GM12878 (cell line): ENCODE data around the gene RAD51B. TPM values are rescaled to one million over a fixed set of nuclear protein-coding genes. Genes with fewer than 3 reads are reported as not detected.

Source experiments
- ATAC-seq: fragments of 200-7000 bp; cut with Tn5 transposase; 3 replicates; pipeline ENCODE4 v1.9.1; 2020; ENCODE audit warnings: mild to moderate bottlenecking, moderate library complexity
- BruUV-seq: library from RNA; stranded (reverse); fragments of 400-500 nt; replicated peaks from 2 replicates; lab custom pipeline; 2021; lab: Mats Ljungman, UMichigan
- CTCF ChIA-PET: fragments of 300-600 bp; sonication (Branson Sonifier 250); formaldehyde crosslinking; extraction: SDS; loops from one replicate; lab custom pipeline; 2021; ENCODE audit warnings: inconsistent platforms; lab: Yijun Ruan, JAX
- POLR2A ChIA-PET: fragments of 350-600 bp; formaldehyde crosslinking; extraction: SDS; loops from one replicate; lab custom pipeline; 2021; ENCODE audit warnings: inconsistent platforms; lab: Charles Lee
- RAD21 ChIA-PET: fragments of 300-600 bp; sonication (Branson Sonifier 250); formaldehyde crosslinking; loops from one replicate; lab custom pipeline; 2023; ENCODE audit warnings: antibody characterized with exemption; ENCODE audit not compliant: unreplicated experiment; lab: Charles Lee
- SMC1A ChIA-PET: fragments of 300-600 bp; sonication (Branson Sonifier 250); formaldehyde crosslinking; loops from one replicate; lab custom pipeline; 2023; ENCODE audit not compliant: unreplicated experiment, uncharacterized antibody; lab: Charles Lee
- DNase-seq: peaks from one replicate; pipeline ENCODE4 v3.0.0-alpha.2; 2011; ENCODE audit warnings: low read depth, low spot score
- FAIRE-seq: peaks from 3 replicates; lab custom pipeline; 2011; peaks lifted over from hg19 to GRCh38; lab: Jason Lieb, UNC
- H2AFZ ChIP-seq: 2 replicates; pipeline ENCODE4 v1.6.0; 2011; ENCODE audit warnings: low read depth, low read length, control low read depth; ENCODE audit not compliant: control insufficient read depth
- H3K27ac ChIP-seq: 2 replicates; pipeline ENCODE4 v1.5.1; 2011; ENCODE audit warnings: control low read depth; ENCODE audit not compliant: control insufficient read depth, insufficient read depth
- H3K27me3 ChIP-seq, 2 experiments: replicated peaks in 1 of 2; 2 replicates each; pipeline versions ENCODE4 v1.6.0 to v1.6.1; 2011; ENCODE audit warnings: low read length in 1 of 2; ENCODE audit not compliant: control insufficient read depth in 2 of 2, insufficient read depth in 2 of 2
- H3K36me3 ChIP-seq, 2 experiments: 2 replicates each; pipeline ENCODE4 v1.5.1; 2011; ENCODE audit warnings: low read length in 1 of 2; ENCODE audit not compliant: control insufficient read depth in 2 of 2, insufficient read depth in 2 of 2
- H3K4me1 ChIP-seq: 2 replicates; pipeline ENCODE4 v1.6.1; 2011; ENCODE audit warnings: mild to moderate bottlenecking, low read length, moderate library complexity, mixed read lengths; ENCODE audit not compliant: control insufficient read depth, insufficient read depth
- H3K4me2 ChIP-seq: 2 replicates; pipeline ENCODE4 v1.6.0; 2011; ENCODE audit warnings: control low read depth; ENCODE audit not compliant: control insufficient read depth, insufficient read depth
- H3K4me3 ChIP-seq: fragments of 200-600 bp; sonication (generic); 2 replicates; pipeline ENCODE4 v1.5.1; 2016
- H3K79me2 ChIP-seq: 2 replicates; pipeline ENCODE4 v1.6.0; 2011; ENCODE audit warnings: low read length; ENCODE audit not compliant: control insufficient read depth, insufficient read depth
- H3K9ac ChIP-seq: 2 replicates; pipeline ENCODE4 v1.8.0; 2011; ENCODE audit warnings: low read length, control low read depth, mixed read lengths; ENCODE audit not compliant: control insufficient read depth, insufficient read depth
- H3K9me3 ChIP-seq: replicated peaks from 3 replicates; pipeline ENCODE4 v1.5.1; 2011; ENCODE audit warnings: mild to moderate bottlenecking, low read length; ENCODE audit not compliant: control insufficient read depth, insufficient read depth
- H4K20me1 ChIP-seq: 2 replicates; pipeline ENCODE4 v1.6.0; 2011; ENCODE audit not compliant: control insufficient read depth, insufficient read depth
- CEBPB ChIP-seq, 2 experiments: fragments of 150-350 bp in 1 of 2; IDR thresholded peaks; 2 replicates each; pipeline ENCODE4 v1.6.1; 2012 to 2014; ENCODE audit warnings: low read depth in 2 of 2, low read length in 2 of 2, borderline replicate concordance in 1 of 2, inconsistent platforms in 1 of 2
- GABPA ChIP-seq: IDR thresholded peaks from 2 replicates; pipeline ENCODE4 v1.6.1; 2014; ENCODE audit warnings: antibody characterized with exemption, low read depth, mild to moderate bottlenecking, inconsistent platforms
- HCFC1 ChIP-seq: fragments of 150-350 bp; IDR thresholded peaks from 2 replicates; pipeline ENCODE4 v1.6.1; 2014; ENCODE audit warnings: low read length
- IRF4 ChIP-seq: IDR thresholded peaks from 2 replicates; pipeline ENCODE4 v1.6.1; 2011; ENCODE audit warnings: low read depth, low read length
- JUNB ChIP-seq: IDR thresholded peaks from 2 replicates; pipeline ENCODE4 v1.6.1; 2016; ENCODE audit warnings: antibody characterized with exemption, mild to moderate bottlenecking
- JUND ChIP-seq: IDR thresholded peaks from 2 replicates; pipeline ENCODE4 v1.6.1; 2012; ENCODE audit warnings: low read depth, mild to moderate bottlenecking, low read length, improper control_type of control experiment, moderate library complexity
- KDM1A ChIP-seq: fragments of 200-600 bp; sonication (generic); IDR thresholded peaks from 2 replicates; pipeline ENCODE4 v1.6.1; 2016; ENCODE audit warnings: borderline replicate concordance
- MEF2B ChIP-seq: fragments of 450-650 bp; IDR thresholded peaks from 2 replicates; pipeline ENCODE4 v1.6.1; 2018; ENCODE audit warnings: mild to moderate bottlenecking, moderate library complexity; ENCODE audit not compliant: partially characterized antibody, poor library complexity, severe bottlenecking
- SMAD1 ChIP-seq: fragments of 450-650 bp; IDR thresholded peaks from 2 replicates; pipeline ENCODE4 v1.6.1; 2018; ENCODE audit warnings: mild to moderate bottlenecking, low read depth; ENCODE audit not compliant: partially characterized antibody
- STAT3 ChIP-seq: IDR thresholded peaks from 2 replicates; pipeline ENCODE4 v1.6.1; 2011; ENCODE audit warnings: low read depth, low read length, improper control_type of control experiment
- WGBS: methylation state at CpG from one replicate; pipeline ENCODE4 v1.1.6; 2016; ENCODE audit warnings: low lambda C conversion rate; ENCODE audit not compliant: insufficient replicate concordance, insufficient coverage; ENCODE audit errors: missing lambda C conversion rate; 5-methylcytosine and 5-hydroxymethylcytosine counted together
- in situ Hi-C: fragments of 300-500 bp; cut with MboI; formaldehyde crosslinking; loops from 9 replicates; pipeline ENCODE4 v1.14.3; 2018; ENCODE audit warnings: mixed read lengths
- intact Hi-C: fragments of 100-400 bp; cut with micrococcal nuclease; formaldehyde crosslinking; loops from one replicate; pipeline ENCODE4 v1.14.2; 2022; ENCODE audit not compliant: unreplicated experiment
- polyA plus RNA-seq, 11 experiments: library from polyadenylated mRNA; depleted of rRNA in 4 of 11; unstranded in 6 of 11; stranded (reverse) in 5 of 11; fragments of >200 nt; fragmentation: Nextera tagmentation in 4 of 11; fragmentation: Illumina TruSeq in 1 of 11; extraction: Ambion mirVana in 4 of 11; extraction: Trizol in 1 of 11; gene quantifications; 1 replicate in 1 of 11; 2 replicates in 10 of 11; pipeline versions ENCODE4 v1.2.1 to v1.2.3, GENCODE V29; 2011 to 2016; ENCODE audit warnings: inconsistent platforms in 2 of 11, missing spikeins in 2 of 11, low read depth in 1 of 11
- total RNA-seq, 4 experiments: library from RNA; depleted of rRNA in 3 of 4; stranded (reverse); fragments of >200 nt in 3 of 4; fragmentation: Illumina TruSeq in 1 of 4; extraction: Trizol in 1 of 4; gene quantifications; 2 replicates each; pipeline versions ENCODE4 v1.2.1 to v1.2.3, GENCODE V29; 2013 to 2021
- TF ChIP-seq, protein P1 (sequence below): fragments of 450-650 bp; IDR thresholded peaks from 2 replicates; pipeline ENCODE4 v1.6.1; 2017; ENCODE audit warnings: borderline replicate concordance

The RAD51B gene
- total and polyA plus RNA-seq, 10 of the 15 experiments (the other 5 are each of a cell fraction or from before 2014, with no cell fraction given) = 9.8 to 26.8 (median 21.3) TPM

DNA sequence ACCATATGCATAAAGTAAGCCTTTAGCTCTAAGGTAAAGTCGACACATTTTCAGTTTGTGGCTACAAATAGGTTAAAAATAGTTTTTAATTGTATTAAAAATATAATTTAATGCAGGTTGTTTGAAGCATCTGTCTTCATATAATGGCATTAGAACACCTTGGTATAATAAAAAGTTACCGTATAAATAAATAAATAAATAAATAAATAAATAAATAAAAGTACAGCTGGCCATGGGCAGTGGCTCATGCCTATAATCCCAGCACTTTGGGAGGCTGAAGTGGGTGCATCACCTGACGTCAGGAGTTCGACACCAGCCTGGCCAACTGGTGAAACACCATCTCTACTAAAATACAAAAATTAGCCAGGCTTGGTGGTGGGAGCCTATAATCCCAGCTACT is 18.8 kb upstream of the RAD51B start (continued):
- TF ChIP-seq GABPA (no peak), JUND (no peak), STAT3 (no peak), KDM1A (no peak)
- TF ChIP-seq, protein P1, sequence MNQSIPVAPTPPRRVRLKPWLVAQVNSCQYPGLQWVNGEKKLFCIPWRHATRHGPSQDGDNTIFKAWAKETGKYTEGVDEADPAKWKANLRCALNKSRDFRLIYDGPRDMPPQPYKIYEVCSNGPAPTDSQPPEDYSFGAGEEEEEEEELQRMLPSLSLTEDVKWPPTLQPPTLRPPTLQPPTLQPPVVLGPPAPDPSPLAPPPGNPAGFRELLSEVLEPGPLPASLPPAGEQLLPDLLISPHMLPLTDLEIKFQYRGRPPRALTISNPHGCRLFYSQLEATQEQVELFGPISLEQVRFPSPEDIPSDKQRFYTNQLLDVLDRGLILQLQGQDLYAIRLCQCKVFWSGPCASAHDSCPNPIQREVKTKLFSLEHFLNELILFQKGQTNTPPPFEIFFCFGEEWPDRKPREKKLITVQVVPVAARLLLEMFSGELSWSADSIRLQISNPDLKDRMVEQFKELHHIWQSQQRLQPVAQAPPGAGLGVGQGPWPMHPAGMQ = no peak
- TF ChIP-seq, all 136 proteins: peak for 0

DNA sequence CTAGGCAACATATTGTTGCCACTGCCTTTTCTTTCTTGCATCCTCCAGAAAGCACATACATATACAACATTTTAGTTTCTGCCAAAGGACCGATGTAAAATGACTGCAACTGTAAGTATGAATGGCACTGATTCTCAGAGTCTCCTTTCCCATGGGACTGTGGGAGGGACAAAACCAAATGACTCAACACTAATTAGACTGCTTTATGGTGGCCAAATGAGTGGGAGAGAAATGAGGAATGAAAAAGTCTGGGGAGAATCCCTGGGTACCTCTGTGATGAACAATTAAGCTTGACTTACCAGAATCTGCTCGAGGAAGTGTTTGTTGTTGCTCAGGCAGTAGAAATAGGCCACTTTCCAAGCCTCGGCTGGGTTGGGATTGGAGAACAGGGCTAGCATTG is 13.3 kb upstream of the RAD51B start:
- CTCF ChIA-PET = interaction anchor here (0.6 to 1.1 kb wide), 3 partner anchors 10 to 1104 kb away, joined by 3 read pairs; no protein-coding TSS in a partner anchor
- 15% methylated on average over 3 of the region's 3 CpGs for WGBS
- intact Hi-C loops = no loop called here

More for the DNA sequence above, 13.3 kb upstream of the RAD51B start:
- Histone ChIP-seq H3K36me3 (peaks cover 20 to 34% of the 10 kb centered on the region in 2 experiments), H2AFZ (no peak overlapping the region), H3K9me3 (no peaks in the 10 kb centered on the region)
- no peak for TF ChIP-seq JUNB
- TF ChIP-seq HCFC1 = no peak
- TF ChIP-seq MEF2B = peak; percentile 57
- TF ChIP-seq GABPA = no peak
- no peak for TF ChIP-seq IRF4
- no peak for TF ChIP-seq CEBPB (IDR thresholded peaks at IDR 0.05; ENCODE audit: borderline replicate concordance in 1 of 2, low read depth in 2 of 2, low read length in 2 of 2)
- TF ChIP-seq SMAD1 = no peak
- TF ChIP-seq, all 136 proteins: peak for 1
- ATAC-seq (no peak), FAIRE-seq (no peak), DNase-seq (no peak)
- no peak overlapping the region for H3K4me3 ChIP-seq
- no peak overlapping the region for H3K4me2 ChIP-seq
- no peak overlapping the region for H3K27ac ChIP-seq
- H3K27me3 ChIP-seq = no peaks in the 10 kb centered on the region
- no peaks in the 10 kb centered on the region for H3K4me1 ChIP-seq
- ChIA-PET SMC1A (interaction anchor here (0.6 to 1.0 kb wide), 3 partner anchors 10 to 12 kb away, joined by 3 to 4 read pairs (median 3); partner anchors contain the start of gene ZFYVE26), RAD21 (no interaction called here), POLR2A (interaction anchor here (0.5 kb wide), 1 partner anchor 32 kb away, joined by 4 read pairs; no protein-coding TSS in a partner anchor)
- BruUV-seq = no TSS peak
- in situ Hi-C loops = no loop called here
- H3K79me2 ChIP-seq = no peaks in the 10 kb centered on the region
- no peaks in the 10 kb centered on the region for H4K20me1 ChIP-seq
- H3K9ac ChIP-seq = no peak overlapping the region
